B cell (primary cell): ENCODE measurements around the gene PPP1R16B.

Source experiments
- EZH2 ChIP-seq: IDR thresholded peaks from 2 replicates; pipeline ENCODE4 v1.6.1; 2012; ENCODE audit warnings: borderline replicate concordance, low read depth, mild to moderate bottlenecking, moderate library complexity, low read length; ENCODE audit not compliant: insufficient read depth, poor library complexity, severe bottlenecking
- TF ChIP-seq, protein P1 (sequence below): fragments of 200-600 bp; IDR thresholded peaks from one replicate; pipeline ENCODE4 v1.8.0; 2022; ENCODE audit warnings: antibody characterized with exemption, mild to moderate bottlenecking

DNA sequence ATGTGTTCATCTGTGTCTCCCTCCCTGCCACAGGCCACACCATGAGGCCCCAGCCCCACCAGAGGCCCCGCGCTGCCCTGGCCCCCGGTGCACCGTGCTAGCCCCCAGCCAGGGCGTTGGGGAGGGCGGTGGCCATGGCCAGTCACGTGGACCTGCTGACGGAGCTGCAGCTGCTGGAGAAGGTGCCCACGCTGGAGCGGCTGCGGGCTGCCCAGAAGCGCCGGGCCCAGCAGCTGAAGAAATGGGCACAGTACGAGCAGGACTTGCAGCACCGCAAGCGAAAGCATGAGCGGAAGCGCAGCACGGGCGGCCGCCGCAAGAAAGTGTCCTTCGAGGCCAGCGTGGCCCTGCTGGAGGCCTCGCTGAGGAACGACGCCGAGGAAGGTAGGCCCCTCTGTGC is 30.3 kb downstream of the PPP1R16B start:
- TF ChIP-seq, protein P1, sequence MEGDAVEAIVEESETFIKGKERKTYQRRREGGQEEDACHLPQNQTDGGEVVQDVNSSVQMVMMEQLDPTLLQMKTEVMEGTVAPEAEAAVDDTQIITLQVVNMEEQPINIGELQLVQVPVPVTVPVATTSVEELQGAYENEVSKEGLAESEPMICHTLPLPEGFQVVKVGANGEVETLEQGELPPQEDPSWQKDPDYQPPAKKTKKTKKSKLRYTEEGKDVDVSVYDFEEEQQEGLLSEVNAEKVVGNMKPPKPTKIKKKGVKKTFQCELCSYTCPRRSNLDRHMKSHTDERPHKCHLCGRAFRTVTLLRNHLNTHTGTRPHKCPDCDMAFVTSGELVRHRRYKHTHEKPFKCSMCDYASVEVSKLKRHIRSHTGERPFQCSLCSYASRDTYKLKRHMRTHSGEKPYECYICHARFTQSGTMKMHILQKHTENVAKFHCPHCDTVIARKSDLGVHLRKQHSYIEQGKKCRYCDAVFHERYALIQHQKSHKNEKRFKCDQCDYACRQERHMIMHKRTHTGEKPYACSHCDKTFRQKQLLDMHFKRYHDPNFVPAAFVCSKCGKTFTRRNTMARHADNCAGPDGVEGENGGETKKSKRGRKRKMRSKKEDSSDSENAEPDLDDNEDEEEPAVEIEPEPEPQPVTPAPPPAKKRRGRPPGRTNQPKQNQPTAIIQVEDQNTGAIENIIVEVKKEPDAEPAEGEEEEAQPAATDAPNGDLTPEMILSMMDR: no peak
- no peak for TF ChIP-seq EZH2
